GM12891 (cell line): ENCODE results near the gene LCN10.

Source experiments
- PAX5 ChIP-seq: IDR thresholded peaks from 2 replicates; pipeline ENCODE4 v1.6.1; 2011; ENCODE audit warnings: low read length, moderate library complexity, mild to moderate bottlenecking; ENCODE audit not compliant: insufficient read depth, severe bottlenecking
- POLR2A ChIP-seq: IDR thresholded peaks from 2 replicates; pipeline ENCODE4 v1.6.1; 2011; ENCODE audit warnings: low read depth, low read length, control low read depth
- POLR2AphosphoS5 ChIP-seq: IDR thresholded peaks from 2 replicates; pipeline ENCODE4 v1.6.1; 2011; ENCODE audit warnings: low read depth, low read length, control low read depth
- POU2F2 ChIP-seq: IDR thresholded peaks from 2 replicates; pipeline ENCODE4 v1.6.1; 2011; ENCODE audit warnings: low read depth, mild to moderate bottlenecking, control low read depth, low read length, moderate library complexity
- SPI1 ChIP-seq: IDR thresholded peaks from 2 replicates; pipeline ENCODE4 v1.6.1; 2011; ENCODE audit warnings: low read depth, low read length, control low read depth

GRCh38 chr9:136712690-136713544 lies 29.8 kb downstream of the LCN10 start:
- TF ChIP-seq POLR2AphosphoS5 (no peak), POLR2A (no peak), SPI1 (no peak), POU2F2 (no peak), PAX5 (no peak)
